Activated CD8-positive, alpha-beta memory T cell treated with anti-CD3 and anti-CD28 coated beads, Interleukin-2, amount 50 U/mL, for 4 hours (primary cell): ENCODE measurements around the gene OTOP2.
"Not testable (repeated sequence)": the region's sequence is repeated elsewhere in the genome, so short reads cannot be mapped to it uniquely, and the experiment has no call there.

ENCODE experiments used
- DNase-seq: peaks from one replicate; pipeline ENCODE4 v3.0.0-alpha.2; 2020

Gene OTOP2

GRCh38 chr17:74953134-74953687 lies 29.1 kb downstream of the OTOP2 start:
- no peak for DNase-seq

- DNase-seq = no peak
Observed at GRCh38 chr17:74954115-74954514, 30.0 kb downstream of the OTOP2 start.

GRCh38 chr17:74954665-74955421 lies 30.8 kb downstream of the OTOP2 start:
- DNase-seq = no peak

- no peak for DNase-seq
Observed at GRCh38 chr17:74956093-74956492, 32.0 kb downstream of the OTOP2 start.

- peak; percentile 85 for DNase-seq
Observed at GRCh38 chr17:74957935-74958740, 34.1 kb downstream of the OTOP2 start.

GRCh38 chr17:74959826-74960515 lies 35.9 kb downstream of the OTOP2 start:
- DNase-seq = no peak

- peak; percentile 39 for DNase-seq
Observed at GRCh38 chr17:74960570-74961342, 36.7 kb downstream of the OTOP2 start.

- peak; percentile 87 for DNase-seq
Observed at GRCh38 chr17:74961657-74962350, 37.7 kb downstream of the OTOP2 start.

GRCh38 chr17:74962622-74963394 lies 38.7 kb downstream of the OTOP2 start:
- DNase-seq = no peak

- DNase-seq = no peak
Observed at GRCh38 chr17:74963656-74964055, 39.6 kb downstream of the OTOP2 start.

GRCh38 chr17:74964246-74964761 lies 40.2 kb downstream of the OTOP2 start:
- no peak for DNase-seq

GRCh38 chr17:74964988-74965622 lies 41.0 kb downstream of the OTOP2 start:
- DNase-seq = no peak

GRCh38 chr17:74968361-74968780 lies 44.3 kb downstream of the OTOP2 start:
- no peak for DNase-seq

- DNase-seq = not testable (repeated sequence)
Observed at GRCh38 chr17:74969501-74969900, 45.4 kb downstream of the OTOP2 start.

- DNase-seq = no peak
Observed at GRCh38 chr17:74970395-74970794, 46.3 kb downstream of the OTOP2 start.

GRCh38 chr17:74971069-74971841 lies 47.2 kb downstream of the OTOP2 start:
- DNase-seq = no peak

GRCh38 chr17:74971842-74972106 lies 47.7 kb downstream of the OTOP2 start:
- DNase-seq = no peak

GRCh38 chr17:74972107-74972972 lies 48.3 kb downstream of the OTOP2 start, which contains the start of gene HID1:
HID1 (minus strand) TSS chr17:74972759; CDS start chr17:74972656, 103 bp downstream.
- peak; percentile 85 for DNase-seq

GRCh38 chr17:74972973-74973328 lies 48.9 kb downstream of the OTOP2 start:
- no peak for DNase-seq
